HepG2 (cell line): Measurements from ENCODE around the gene GDA. TPM values are rescaled to one million over a fixed set of nuclear protein-coding genes. Genes with fewer than 3 reads are reported as not detected.
A peak's percentile ranks its signal among the peaks of the same experiment; 100 is the strongest.

Source experiments
- ATAC-seq: fragments of 200-7000 bp; cut with Tn5 transposase; 3 replicates; pipeline ENCODE4 v1.9.1; 2020; ENCODE audit warnings: mild to moderate bottlenecking, moderate library complexity
- BruUV-seq: library from RNA; stranded (reverse); fragments of 400-500 nt; replicated peaks from 2 replicates; lab custom pipeline; 2021; lab: Mats Ljungman, UMichigan
- CTCF ChIA-PET: fragments of 300-600 bp; formaldehyde crosslinking; extraction: SDS; loops from one replicate; lab custom pipeline; 2021; ENCODE audit warnings: low total read pairs, inconsistent platforms, low intra/inter-chr PET ratio; lab: Yijun Ruan, JAX
- POLR2A ChIA-PET: fragments of 350-600 bp; sonication (Branson Sonifier 250); formaldehyde crosslinking; loops from one replicate; lab custom pipeline; 2020; ENCODE audit warnings: antibody characterized with exemption, inconsistent platforms; lab: Yijun Ruan, JAX
- DNase-seq: peaks from one replicate; pipeline ENCODE4 v3.0.0-alpha.2; 2015; ENCODE audit warnings: low spot score
- FAIRE-seq: peaks from 3 replicates; lab custom pipeline; 2011; peaks lifted over from hg19 to GRCh38; lab: Jason Lieb, UNC
- H2AFZ ChIP-seq: one replicate; pipeline ENCODE4 v1.6.1; 2011; ENCODE audit warnings: low read length, inconsistent platforms
- H3K27ac ChIP-seq: fragments of 300-600 bp; 3 replicates; pipeline ENCODE4 v1.8.0; 2011; ENCODE audit warnings: mixed run types, mild to moderate bottlenecking, mixed read lengths, low read length, inconsistent platforms; ENCODE audit not compliant: insufficient read depth; ENCODE audit errors: extremely low read length
- H3K27me3 ChIP-seq, 2 experiments: fragments of 200-600 bp in 1 of 2; 2 replicates in 1 of 2; 3 replicates in 1 of 2; pipeline versions ENCODE4 v1.6.0 to v1.8.0; 2011; ENCODE audit warnings: low read length in 2 of 2, mild to moderate bottlenecking in 2 of 2, moderate library complexity in 2 of 2, inconsistent platforms in 1 of 2; ENCODE audit not compliant: insufficient read depth in 2 of 2, control insufficient read depth in 1 of 2
- H3K36me3 ChIP-seq, 2 experiments: fragments of 200-600 bp in 1 of 2; replicated peaks in 1 of 2; 2 replicates in 1 of 2; 3 replicates in 1 of 2; pipeline versions ENCODE4 v1.5.1 to v1.8.0; 2011; ENCODE audit warnings: low read length in 2 of 2, inconsistent platforms in 1 of 2; ENCODE audit not compliant: insufficient read depth in 2 of 2, control insufficient read depth in 1 of 2
- H3K4me1 ChIP-seq: 2 replicates; pipeline ENCODE4 v1.5.1; 2012; ENCODE audit warnings: low read length, inconsistent platforms; ENCODE audit not compliant: insufficient read depth
- H3K4me2 ChIP-seq: 2 replicates; pipeline ENCODE4 v1.6.0; 2011; ENCODE audit warnings: low read depth, low read length, inconsistent platforms
- H3K4me3 ChIP-seq, 3 experiments: fragments of 200-600 bp in 1 of 3; sonication (generic), shearing (Covaris generic) in 1 of 3; replicated peaks in 1 of 3; 2 replicates each; pipeline ENCODE4 v1.5.1; 2011 to 2016; ENCODE audit warnings: low read length in 3 of 3, inconsistent platforms in 2 of 3, low read depth in 2 of 3, mild to moderate bottlenecking in 2 of 3, control low read depth in 1 of 3, mixed read lengths in 1 of 3; ENCODE audit not compliant: insufficient read depth in 1 of 3
- H3K79me2 ChIP-seq: one replicate; pipeline ENCODE4 v1.6.1; 2011; ENCODE audit warnings: low read length, inconsistent platforms; ENCODE audit not compliant: insufficient read depth
- H3K9ac ChIP-seq: 2 replicates; pipeline ENCODE4 v1.6.0; 2011; ENCODE audit warnings: mild to moderate bottlenecking, low read depth, low read length, inconsistent platforms; ENCODE audit not compliant: insufficient read depth
- H3K9me3 ChIP-seq: 2 replicates; pipeline ENCODE4 v1.5.1; 2012; ENCODE audit warnings: mild to moderate bottlenecking, low read length
- H4K20me1 ChIP-seq: 2 replicates; pipeline ENCODE4 v1.6.0; 2011; ENCODE audit warnings: inconsistent platforms, mild to moderate bottlenecking, low read length, moderate library complexity; ENCODE audit not compliant: insufficient read depth
- BHLHE40 ChIP-seq: IDR thresholded peaks from 2 replicates; pipeline ENCODE4 v1.6.1; 2011; ENCODE audit warnings: low read length, improper control_type of control experiment
- GPBP1L1 ChIP-seq: sonication (generic); formaldehyde crosslinking; IDR thresholded peaks from 2 replicates; pipeline ENCODE4 v1.5.0; 2020; ENCODE audit warnings: mild to moderate bottlenecking, missing genetic modification reagents
- ONECUT2 ChIP-seq: sonication (generic); formaldehyde crosslinking; IDR thresholded peaks from 2 replicates; pipeline ENCODE4 v1.4.0; 2020; ENCODE audit warnings: missing genetic modification reagents
- SRF ChIP-seq: IDR thresholded peaks from 2 replicates; pipeline ENCODE4 v1.6.1; 2011; ENCODE audit warnings: mild to moderate bottlenecking, low read depth, low read length, moderate library complexity
- USF2 ChIP-seq, 2 experiments: sonication (generic) in 1 of 2; formaldehyde crosslinking in 1 of 2; IDR thresholded peaks; 2 replicates each; pipeline versions ENCODE4 v1.5.1 to v1.6.1; 2011 to 2020; ENCODE audit warnings: borderline replicate concordance in 1 of 2, low read depth in 1 of 2, low read length in 1 of 2, mild to moderate bottlenecking in 1 of 2, missing genetic modification reagents in 1 of 2, moderate library complexity in 1 of 2
- WGBS: methylation state at CpG from one replicate; pipeline ENCODE4 v1.1.6; 2017; ENCODE audit warnings: low lambda C conversion rate; 5-methylcytosine and 5-hydroxymethylcytosine counted together
- in situ Hi-C: cut with HindIII; loops from 2 replicates; pipeline ENCODE4 v1.10.0; 2017; ENCODE audit warnings: low pct_unique_long_range_greater_than_20kb; ENCODE audit not compliant: extremely low pct_ligation_motif_present
- intact Hi-C: fragments of 100-400 bp; cut with micrococcal nuclease; formaldehyde crosslinking; loops from one replicate; pipeline ENCODE4 v1.10.0; 2022; ENCODE audit not compliant: unreplicated experiment
- polyA plus RNA-seq, 8 experiments: library from polyadenylated mRNA; depleted of rRNA in 3 of 8; stranded (reverse) in 7 of 8; unstranded in 1 of 8; fragments of >200 nt; fragmentation: Illumina TruSeq in 4 of 8; extraction: Trizol in 4 of 8; gene quantifications; 2 replicates each; pipeline versions ENCODE4 v1.2.1 to v1.2.3, GENCODE V29; 2011 to 2016; ENCODE audit warnings: low read depth in 4 of 8, missing spikeins in 1 of 8, mixed read lengths in 1 of 8; ENCODE audit not compliant: insufficient read depth in 1 of 8
- total RNA-seq, 5 experiments: library from RNA; depleted of rRNA; stranded (reverse); fragments of >200 nt; fragmentation: Illumina TruSeq; extraction: Trizol; gene quantifications; 2 replicates each; pipeline ENCODE4 v1.2.3, GENCODE V29; 2016; ENCODE audit warnings: low read depth in 1 of 5
- TF ChIP-seq, protein P1 (sequence below): sonication (generic); formaldehyde crosslinking; IDR thresholded peaks from 2 replicates; pipeline ENCODE4 v1.5.0; 2020; ENCODE audit warnings: missing genetic modification reagents

Gene GDA
- total and polyA plus RNA-seq, 2 of the 13 experiments (the other 11 are each of a cell fraction or from before 2014, with no cell fraction given): 0.15 to 0.99 TPM

GRCh38 chr9:72232778-72233177 is 83.5 kb downstream of the GDA start:
- H3K4me3 ChIP-seq: no peak overlapping the region
- DNase-seq (no peak), FAIRE-seq (no peak), ATAC-seq (no peak)
- no peaks in the 10 kb centered on the region for H3K9me3 ChIP-seq
- H3K36me3 ChIP-seq: no peaks in the 10 kb centered on the region
- H3K27ac ChIP-seq: no peak overlapping the region
- H3K4me1 ChIP-seq: peaks cover 6% of the 10 kb centered on the region; the same call in 1 of the 2 replicates
- no peak overlapping the region for H3K9ac ChIP-seq
- intact Hi-C loops: no loop called here
- POLR2A ChIA-PET: no interaction called here
- no peak overlapping the region for H3K4me2 ChIP-seq
- no peaks in the 10 kb centered on the region for H3K79me2 ChIP-seq
- no peaks in the 10 kb centered on the region for H3K27me3 ChIP-seq
- CTCF ChIA-PET: no interaction called here
- no peak overlapping the region for H2AFZ ChIP-seq
- in situ Hi-C loops: no loop called here
- H4K20me1 ChIP-seq: no peaks in the 10 kb centered on the region
- TF ChIP-seq USF2 (IDR thresholded peaks at IDR 0.05; ENCODE audit: low read depth, low read length) (no peak), USF2 (CRISPR knock-in tag; IDR thresholded peaks at IDR 0.05; ENCODE audit: borderline replicate concordance) (0 out of 2 replicates have a peak, but pooled peaks have one; percentile 32), GPBP1L1 (CRISPR knock-in tag) (no peak), ONECUT2 (0 out of 2 replicates have a peak, but pooled peaks have one; percentile 16), BHLHE40 (peak; percentile 22; the same call in 1 of the 2 replicates), SRF (peak; percentile 53; the same call in 1 of the 2 replicates)
- TF ChIP-seq, protein P1, sequence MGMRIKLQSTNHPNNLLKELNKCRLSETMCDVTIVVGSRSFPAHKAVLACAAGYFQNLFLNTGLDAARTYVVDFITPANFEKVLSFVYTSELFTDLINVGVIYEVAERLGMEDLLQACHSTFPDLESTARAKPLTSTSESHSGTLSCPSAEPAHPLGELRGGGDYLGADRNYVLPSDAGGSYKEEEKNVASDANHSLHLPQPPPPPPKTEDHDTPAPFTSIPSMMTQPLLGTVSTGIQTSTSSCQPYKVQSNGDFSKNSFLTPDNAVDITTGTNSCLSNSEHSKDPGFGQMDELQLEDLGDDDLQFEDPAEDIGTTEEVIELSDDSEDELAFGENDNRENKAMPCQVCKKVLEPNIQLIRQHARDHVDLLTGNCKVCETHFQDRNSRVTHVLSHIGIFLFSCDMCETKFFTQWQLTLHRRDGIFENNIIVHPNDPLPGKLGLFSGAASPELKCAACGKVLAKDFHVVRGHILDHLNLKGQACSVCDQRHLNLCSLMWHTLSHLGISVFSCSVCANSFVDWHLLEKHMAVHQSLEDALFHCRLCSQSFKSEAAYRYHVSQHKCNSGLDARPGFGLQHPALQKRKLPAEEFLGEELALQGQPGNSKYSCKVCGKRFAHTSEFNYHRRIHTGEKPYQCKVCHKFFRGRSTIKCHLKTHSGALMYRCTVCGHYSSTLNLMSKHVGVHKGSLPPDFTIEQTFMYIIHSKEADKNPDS: no peak
- TF ChIP-seq, all 625 proteins: peak for 4
- 11% methylated on average over 3 of the region's 3 CpGs for WGBS
- no TSS peak for BruUV-seq
